Kidney tubule cell (primary cell): Measurements from ENCODE around the gene UBD.
A peak's percentile ranks its signal among the peaks of the same experiment; 100 is the strongest.

Source experiments
- DNase-seq: peaks from one replicate; pipeline ENCODE4 v3.0.0-alpha.2; 2018; ENCODE audit warnings: low spot score

The UBD gene

DNA sequence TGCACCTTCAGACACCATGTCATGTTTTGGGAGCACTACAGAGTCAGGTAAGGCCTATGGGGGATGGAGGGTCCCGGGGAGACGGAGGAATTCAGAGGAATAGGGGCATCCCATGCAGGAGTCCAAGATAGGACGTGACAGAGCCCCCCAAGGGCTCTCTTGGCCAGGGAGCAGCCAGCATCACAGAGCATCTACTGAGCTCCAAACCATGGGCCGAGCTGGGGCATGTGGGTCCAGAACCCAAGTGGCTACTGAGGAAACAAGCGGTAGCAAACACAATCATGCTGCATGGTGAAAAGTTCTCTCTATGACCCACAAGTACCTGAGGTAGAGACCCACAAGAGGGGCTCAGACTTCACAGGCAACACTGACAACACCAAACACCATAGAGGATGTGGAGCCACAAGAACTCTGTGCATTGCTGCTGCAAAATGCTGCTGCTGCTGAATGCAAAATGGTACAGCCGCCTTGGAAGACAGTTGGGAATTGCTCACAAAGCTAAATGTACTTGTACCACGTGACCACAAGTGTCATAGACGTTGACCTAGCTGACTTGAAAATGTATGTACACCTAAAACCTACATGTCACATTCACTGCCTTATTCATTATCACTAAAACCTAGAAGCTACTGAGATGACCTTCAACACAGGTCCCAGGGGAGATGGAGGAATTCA, 38.4 kb downstream of the UBD start:
- DNase-seq: no peak

DNA sequence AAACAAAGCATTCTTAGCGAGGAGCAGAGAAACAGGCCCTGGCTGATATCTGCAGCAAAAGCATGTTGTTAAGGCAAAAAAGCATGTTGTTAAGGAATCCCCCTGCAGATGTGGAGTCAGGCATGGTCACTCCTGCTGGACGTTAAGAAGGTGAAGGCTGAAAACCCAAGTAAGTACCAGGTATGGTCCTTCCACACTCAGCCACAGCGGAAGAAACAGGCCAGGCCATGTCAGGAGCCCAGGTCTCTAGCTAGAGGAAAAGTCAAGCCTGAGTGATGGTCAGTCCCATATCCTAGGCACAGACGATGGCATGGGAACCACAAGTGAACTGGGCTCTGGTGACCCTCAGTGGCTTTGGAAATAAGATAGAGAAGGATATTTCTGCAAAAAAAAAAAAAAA, 39.3 kb downstream of the UBD start:
- DNase-seq: no peak

DNA sequence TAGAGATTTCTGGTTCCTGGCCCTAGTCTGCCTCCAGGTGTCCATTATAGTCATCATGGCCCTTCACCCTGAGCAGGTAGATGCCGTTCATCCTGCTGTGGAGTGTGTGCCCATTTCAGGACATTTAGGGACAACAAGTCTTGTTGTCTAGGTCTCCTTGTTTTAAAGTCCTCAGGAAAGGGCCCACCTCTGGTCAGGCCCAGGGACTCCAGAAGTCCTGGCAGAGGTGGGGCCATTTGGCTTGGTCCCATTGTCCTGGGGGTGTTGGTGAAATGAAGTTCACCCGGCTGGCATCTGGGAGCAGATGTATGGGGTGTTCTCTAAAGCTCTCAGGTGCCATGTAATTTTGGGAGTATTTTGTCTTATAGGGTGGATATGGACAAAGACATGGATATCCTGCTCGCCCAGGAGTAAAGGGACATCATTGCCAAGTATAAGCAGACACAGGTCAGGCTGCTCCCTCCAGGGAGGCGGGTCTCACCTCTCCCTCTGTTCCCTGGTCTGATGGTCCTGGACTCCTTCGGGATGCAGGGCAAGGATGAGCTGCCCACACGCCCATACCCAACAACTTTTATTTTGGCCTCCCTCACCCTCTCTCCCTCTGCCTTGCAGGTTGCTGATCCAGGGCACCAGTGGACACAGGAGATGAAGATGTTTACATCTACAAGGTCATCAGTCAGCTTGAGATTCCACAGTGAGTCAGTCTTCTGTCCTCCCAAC, 40.1 kb downstream of the UBD start:
- DNase-seq: no peak

DNA sequence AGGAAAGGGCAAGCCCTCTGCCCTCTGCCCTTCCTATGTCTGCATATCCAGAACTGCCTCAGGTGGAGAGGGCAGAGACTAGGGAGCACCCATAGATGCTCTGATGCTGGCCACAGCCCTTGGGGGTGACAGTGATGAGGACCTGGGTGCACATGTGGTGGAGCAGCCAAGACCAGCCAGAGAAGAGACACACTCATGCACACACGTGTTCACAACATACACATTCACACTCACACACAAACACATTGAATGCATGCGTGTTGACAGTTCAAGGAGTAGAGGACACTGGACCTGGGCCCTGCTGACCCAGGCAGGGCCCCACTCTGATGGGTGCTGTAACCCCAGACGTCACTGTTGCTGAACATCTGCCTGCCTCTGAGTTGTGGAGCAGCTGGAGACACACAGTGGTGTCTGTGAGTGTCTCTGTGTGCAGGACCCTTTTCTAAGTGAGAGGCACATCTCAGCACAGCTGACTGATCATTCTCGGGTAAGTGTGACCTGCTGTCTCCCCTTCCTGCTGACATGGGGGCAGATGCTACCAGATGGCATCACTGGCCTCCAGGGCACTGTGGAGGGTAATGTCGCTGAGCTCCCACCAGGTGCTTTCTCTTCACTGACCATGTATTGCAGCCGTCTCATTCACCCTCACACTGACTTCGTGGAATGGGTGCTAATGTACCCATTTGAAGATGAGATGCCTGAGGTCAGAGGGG, 41.6 kb downstream of the UBD start:
- DNase-seq: no peak

DNA sequence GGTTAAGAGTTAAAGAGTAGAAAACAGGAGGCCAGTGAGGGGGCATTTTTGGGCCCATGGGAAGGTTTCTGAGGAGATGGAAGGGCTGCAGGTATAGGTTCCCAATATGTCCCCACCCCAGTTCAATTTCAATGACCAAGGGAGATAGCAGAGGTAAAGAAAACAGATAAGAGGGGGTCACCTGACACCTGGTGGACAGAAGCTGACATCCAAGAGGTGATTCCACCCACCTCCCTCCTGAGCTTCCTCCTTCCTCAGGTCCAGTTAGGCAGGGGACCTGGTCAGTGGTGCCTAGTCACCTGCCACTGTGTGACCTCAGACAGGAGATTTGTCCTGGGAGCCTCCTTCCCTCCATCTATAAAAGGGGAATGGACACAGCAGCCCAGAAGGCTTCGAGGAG, 42.3 kb downstream of the UBD start:
- DNase-seq: no peak

DNA sequence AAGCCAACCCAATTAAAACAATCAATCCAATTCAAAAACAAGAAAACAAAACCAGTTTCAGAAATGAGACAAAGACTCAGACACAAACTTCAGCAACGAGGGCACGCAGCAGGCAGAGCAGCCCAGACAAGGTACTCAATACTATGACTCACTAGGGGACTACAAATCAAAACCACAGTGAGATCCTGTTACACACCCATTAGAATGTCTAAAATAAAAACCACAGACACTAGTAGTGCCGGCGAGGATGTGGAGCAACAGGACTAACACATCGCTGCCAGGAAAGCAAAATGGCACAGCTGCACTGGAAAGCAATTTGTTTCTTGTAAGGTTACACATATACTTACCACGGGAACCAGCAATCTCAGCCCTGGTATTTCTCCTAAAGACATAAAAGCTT, 43.4 kb downstream of the UBD start:
- peak; percentile 75 for DNase-seq

DNA sequence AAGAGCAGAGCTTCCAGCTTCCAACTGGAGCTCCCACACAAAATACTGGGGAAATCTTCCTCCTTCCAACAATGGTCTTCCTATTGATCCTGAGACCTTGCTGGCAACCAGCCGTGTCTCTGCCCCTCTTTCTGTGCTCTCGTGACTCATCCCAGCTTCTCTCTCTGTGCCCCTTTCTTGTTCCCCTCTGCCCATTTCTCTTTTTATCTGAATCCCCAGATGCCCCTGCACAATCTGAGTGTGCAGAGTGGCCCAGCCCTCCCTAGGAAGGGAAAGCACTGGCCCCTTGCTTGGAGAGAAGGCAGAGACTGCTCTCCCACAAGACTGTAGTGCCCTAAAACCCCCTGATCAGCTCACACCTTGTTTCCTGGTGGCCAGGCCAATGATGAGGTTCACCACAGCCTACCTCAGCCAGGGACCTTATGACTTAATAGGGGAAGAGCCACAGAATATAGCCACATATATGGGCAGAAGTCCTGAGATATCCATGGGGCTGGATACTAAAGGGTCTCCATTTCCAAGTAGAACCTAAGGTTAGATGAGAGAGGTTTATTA, 48.7 kb downstream of the UBD start:
- no peak for DNase-seq

DNA sequence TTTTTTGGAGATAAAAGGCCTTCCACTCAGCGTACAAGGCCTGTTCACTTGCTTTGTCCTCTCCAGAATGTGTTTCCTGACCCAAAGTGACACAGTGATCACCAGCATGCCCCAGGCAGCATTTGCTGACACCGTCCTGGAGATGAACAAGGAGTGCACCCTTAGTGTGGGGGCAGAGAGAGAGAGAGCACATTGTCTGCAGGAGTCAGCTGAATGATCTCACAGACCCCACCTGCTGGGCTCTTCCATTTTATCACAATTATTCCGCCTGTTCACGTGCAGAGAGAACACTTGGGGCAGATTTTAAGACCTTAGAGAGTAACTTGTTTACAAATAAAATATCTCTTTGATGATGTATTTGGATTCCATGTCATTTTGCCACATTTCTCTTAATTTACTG, 49.3 kb downstream of the UBD start:
- no peak for DNase-seq

DNA sequence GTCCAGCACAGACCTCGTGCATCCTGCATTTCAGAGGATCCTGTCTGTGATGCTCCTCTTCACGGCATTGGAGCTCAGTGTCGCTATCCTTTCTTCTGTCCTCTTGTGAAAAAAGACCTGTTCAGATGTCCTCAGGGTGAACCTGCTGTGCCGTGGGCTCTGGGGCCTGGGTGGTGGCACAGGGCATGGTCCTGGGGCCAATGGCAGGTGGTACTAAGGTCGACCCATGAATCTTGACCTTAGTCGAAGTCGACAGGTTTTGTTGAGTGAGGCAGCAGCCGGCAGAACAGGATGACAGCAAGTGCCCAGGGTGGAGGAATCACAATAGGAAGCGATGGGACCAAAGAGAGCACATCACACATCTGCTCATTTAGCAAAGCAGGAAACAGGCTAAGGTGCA, 49.8 kb downstream of the UBD start:
- no peak for DNase-seq

DNA sequence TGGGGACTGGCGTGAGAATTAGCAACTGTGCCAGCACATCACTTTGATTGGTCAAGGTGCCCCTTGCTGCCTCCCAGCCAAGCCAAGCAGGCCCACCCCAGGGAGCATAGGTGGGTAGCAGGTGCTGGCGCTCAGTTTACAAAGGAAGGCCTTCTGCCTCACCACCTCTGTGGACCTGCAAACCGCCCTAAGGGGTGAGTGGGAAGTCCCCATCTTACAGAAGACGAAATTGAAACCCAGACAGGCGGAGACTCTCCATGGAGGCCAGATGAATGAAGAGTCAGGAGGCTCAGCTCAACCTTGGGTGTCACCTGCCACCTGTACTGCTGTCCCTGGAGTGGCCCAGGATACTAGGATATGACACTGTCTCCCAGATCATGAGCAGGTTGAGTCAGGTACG, 50.3 kb downstream of the UBD start:
- DNase-seq: no peak

DNA sequence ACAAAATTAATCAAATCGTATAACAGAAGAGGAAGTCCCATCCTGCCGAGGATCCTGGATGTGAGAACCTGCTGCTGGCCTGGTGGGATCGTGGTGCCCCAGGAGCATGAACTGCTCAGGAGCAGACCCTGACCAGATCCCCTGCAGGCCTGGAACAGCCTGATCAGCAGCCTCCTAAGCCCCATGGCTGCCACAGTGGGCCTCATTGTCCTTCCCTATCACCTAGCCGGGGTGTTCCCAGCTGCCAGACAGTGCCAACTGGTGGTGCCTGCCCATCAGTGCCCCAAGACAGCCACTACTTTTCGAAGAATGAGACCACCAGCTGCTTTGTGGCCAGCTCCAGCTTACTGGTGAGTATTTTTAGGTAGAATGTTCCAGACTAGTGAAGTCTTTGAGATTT, 52.2 kb downstream of the UBD start:
- DNase-seq: no peak

DNA sequence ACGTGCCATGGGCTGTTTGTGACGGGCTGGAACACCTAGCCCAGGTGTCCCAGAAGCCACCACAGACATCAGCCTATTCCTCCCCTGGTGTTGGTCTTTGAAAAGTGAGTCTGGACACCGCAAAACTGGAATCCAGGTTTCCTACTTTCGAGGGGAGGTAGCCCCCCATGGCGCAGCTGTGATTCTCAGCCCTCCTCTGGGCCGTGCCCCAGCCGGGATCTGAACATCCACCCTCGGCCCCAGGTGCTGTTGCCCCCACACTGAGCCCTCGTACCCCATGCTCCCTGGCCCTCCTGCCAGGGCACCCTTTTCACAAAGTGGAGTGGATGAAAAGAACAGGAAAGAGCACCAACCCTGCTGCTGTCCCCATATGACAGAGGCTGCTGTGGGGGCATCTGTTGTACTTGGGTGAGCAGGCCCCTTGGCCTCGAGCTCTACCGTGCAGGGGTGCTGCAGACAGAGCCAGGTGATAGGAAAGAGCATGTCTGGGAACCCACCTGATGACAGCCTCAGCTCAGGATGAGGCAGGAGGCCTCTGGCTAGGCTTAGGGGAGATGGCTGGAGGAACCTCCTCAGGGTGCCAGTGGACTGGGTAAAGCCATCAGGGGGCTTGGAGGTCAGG, 53.0 kb downstream of the UBD start:
- no peak for DNase-seq

DNA sequence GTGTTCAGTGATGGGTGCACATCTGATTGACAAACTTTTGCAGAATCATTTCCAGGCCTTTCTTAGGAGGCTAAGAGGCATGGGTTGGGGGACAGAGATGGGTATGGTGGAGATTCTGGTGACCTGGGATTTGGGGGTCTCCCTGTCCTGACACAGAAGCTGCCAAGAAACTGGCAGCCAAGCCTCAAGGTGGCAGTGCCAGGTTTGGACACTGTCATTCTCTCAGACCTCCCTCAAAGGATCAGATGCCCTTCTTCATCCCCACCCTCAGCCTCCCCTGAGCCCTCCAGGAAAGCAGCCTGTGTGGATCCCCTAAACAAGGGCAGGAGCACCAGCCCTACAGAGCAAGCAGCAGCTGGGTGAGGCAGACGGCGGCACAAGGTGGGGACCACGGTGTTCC, 53.7 kb downstream of the UBD start:
- no peak for DNase-seq
